ENCODE results near the gene COL10A1. TPM values are rescaled to one million over a fixed set of nuclear protein-coding genes. Genes with fewer than 3 reads are reported as not detected.

COL10A1 gene
- polyA plus RNA-seq, 4 donors, result 0.34 to 0.95 (median 0.47) TPM

DNA sequence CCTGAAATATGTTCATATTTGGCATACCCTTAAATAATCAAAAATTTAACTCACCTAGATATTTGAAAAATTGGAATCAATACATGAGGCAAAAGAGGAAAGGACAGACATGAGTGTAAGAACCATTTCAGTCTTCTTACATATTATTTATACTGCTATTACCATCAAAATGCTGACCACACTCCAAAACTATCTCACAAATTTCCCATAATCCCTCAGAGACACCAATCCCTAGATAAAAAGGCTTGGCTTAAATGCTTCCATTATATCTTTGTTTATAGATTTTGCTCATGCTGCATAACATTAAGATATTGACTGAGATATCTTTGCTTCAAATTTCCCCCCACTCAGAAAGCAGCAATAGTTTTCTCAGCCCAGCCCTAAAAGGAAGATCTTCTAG, 37.0 kb downstream of the COL10A1 start:
- no peak for DNase-seq (ENCODE audit: low read depth in 4 of 4, low spot score in 3 of 4)

DNA sequence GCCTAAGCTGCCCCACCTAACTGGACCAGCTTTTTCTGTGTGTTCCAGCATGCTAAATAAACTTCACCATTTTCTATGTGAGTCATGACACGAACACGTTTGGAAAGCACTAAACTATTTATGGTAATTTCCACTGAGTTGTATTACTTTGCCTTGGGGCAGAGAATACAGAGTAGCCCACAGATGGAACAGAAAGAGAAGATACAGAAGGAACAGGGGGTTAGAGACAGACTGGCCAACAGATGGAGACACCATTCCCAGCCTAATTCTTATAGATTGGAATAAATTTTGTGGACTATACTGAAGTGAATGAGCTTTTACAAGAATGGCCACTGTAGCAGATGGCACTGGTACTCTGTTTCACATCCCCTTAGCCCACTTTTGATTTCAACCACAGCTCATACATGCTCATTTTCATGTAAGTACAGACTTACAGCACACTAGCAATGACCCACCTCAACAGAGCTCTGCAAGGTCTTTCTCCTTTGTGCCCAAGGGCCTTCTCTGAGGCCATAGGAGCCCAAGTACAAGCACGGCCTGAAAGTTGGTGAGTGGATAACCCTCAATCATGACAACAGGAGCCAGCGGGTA, 38.4 kb downstream of the COL10A1 start:
- no peak for DNase-seq (ENCODE audit: low read depth in 4 of 4, low spot score in 3 of 4)

DNA sequence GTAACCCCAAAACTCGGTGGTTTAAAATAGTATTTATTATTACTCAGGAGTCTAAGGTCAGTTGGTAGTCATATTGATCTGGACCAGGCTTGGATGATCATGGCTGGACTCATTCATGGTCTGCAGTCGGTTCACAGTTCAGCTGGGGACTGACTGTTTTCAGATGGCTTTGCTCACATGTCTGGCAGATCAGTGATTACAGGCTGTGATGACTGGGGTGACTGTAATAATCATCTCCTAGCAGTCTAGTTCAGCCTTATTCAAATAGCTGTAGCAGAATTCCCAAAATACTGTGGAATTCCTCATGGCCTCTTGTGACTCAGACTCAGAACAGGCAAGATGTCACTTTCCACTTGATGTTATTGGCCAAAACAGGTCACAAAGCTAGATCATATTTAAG, 41.6 kb downstream of the COL10A1 start:
- DNase-seq (ENCODE audit: low read depth in 4 of 4, low spot score in 3 of 4), result no peak

DNA sequence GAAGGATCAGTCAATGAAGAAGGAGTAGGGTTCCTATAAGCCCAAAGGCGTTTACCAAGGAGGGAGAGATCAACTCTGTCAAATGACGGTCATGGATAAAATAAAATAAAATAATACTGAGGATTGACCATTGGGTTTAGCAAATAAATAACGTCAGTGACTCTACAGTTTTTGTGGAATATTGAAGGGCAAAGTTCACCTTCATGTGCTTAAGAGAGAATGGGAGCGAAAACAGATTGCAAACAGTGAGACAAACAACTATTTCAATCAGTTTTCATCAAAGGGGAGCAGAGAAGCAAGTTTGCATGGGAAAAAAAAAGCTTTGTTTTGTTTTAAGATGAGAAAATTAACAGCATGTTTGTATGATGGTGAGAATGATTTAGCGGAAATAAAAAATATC, 42.9 kb downstream of the COL10A1 start:
- no peak for DNase-seq (ENCODE audit: low read depth in 4 of 4, low spot score in 3 of 4)

DNA sequence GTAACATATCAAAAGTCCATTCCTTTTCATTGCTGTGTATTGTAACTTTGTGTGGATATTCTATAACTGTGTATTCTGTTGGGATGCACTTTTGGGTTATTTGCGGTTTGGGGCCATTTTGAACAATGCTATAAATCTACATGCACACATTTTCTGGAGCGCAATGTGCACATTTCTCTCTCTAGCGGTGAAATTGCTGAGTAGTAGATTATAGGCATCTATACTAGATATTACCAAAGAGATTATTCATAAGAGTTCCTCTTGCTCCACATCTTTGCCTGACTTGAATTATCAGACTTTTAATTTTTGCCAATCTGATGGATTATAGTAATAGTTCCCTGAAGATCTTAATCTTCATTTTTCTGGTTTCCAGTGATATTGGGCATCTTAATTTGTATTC, 47.0 kb downstream of the COL10A1 start:
- no peak for DNase-seq (ENCODE audit: low read depth in 4 of 4, low spot score in 3 of 4)

DNA sequence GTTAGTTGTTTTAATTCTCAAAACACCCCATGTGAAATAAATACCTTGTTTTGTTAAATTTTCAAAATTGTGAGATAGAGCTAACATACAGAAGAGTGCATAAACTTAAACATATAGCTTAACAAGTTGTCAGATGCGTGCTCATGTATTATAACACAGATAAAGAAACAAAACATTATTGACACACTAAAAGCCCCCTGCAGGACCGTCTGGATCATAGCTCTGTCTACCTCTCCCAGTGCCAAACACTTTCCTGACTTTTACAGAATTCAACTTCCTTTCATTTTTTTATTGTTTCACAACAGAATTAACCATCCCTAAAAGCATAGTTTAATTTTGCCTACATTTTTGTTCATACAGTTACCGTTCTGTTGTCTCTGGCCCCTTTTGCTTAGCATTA, 47.4 kb downstream of the COL10A1 start:
- DNase-seq (ENCODE audit: low read depth in 4 of 4, low spot score in 3 of 4), result no peak

DNA sequence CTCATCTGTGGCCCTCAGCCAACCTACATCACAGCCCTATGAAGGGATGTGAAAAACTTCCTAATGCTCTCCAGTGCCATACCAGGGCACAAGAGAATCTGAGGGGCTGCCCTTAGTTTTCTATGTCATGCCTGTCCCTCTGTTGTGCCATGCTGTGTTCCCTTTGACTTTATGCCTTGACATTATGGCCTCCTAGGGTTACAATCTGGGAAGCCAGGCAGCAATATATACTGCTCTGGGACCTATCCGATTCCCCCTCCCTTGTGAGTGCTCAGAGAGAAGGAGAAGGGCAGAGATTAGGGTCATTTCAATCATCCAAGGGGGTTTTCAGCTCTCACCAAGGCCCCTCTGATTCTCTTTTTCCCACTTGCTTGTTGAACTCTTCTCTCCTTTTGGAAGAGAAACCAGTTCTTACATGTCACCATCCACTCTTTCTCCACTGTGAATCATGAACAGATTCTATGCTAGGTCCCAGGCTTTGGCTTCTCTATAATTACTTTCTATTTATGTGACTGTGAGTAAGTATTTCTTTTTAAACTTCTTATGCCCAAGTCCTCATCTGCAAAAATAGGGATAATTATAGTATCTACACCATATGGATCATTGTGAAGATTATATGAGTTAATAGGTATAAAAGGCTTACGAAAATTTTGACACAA, 51.1 kb downstream of the COL10A1 start:
- no peak for DNase-seq (ENCODE audit: low read depth in 4 of 4, low spot score in 3 of 4)

DNA sequence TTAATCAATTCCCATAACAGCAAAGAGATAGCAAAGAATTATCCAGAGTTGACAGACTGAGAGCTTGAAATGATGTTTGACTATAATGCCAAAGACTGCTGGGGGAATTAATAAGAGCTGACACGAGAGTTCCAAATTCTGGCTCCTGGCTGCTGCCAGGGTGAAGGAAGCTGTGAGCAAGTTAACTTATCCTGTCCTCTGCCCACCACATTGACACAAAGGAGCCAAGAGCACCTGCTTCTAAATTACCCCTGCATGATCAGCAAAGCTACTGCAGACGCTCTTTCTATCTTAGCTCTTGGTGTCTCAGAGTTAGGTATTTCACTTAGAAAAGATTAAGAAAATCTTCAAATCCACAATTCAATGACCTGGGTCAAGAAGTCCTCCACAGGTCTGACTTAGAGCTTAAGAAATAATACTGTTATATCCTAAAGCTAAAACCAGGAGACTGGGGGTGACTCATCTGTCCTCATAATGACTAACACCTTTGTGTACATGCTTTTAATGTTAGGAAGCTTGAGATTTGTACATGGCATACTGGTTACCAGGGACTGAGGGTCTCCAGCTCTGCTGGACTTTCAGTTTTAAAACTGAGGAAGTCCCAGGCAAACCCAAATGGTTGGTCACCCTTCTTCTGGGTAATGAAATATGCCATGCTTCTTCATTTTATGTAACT, 52.0 kb downstream of the COL10A1 start:
- DNase-seq (ENCODE audit: low read depth in 4 of 4, low spot score in 3 of 4), result no peak

DNA sequence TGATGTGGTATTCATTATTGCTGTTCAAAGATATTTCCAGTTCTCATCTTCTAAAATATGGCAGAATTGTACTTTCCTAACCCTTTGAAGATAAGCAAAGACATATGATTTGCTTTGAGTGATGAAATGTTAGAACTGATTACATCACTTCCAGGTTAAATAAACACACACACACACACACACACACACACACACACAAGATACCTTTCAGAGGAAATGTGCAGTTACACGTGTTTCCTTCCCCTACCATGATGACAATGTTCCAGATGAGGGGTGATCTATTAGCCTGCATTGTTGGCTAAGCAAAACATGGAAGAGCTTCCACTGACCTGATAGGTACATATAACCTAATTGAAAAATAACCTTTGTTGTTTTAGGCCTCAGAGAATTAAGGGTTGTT, 53.6 kb downstream of the COL10A1 start:
- no peak for DNase-seq (ENCODE audit: low read depth in 4 of 4, low spot score in 3 of 4)

DNA sequence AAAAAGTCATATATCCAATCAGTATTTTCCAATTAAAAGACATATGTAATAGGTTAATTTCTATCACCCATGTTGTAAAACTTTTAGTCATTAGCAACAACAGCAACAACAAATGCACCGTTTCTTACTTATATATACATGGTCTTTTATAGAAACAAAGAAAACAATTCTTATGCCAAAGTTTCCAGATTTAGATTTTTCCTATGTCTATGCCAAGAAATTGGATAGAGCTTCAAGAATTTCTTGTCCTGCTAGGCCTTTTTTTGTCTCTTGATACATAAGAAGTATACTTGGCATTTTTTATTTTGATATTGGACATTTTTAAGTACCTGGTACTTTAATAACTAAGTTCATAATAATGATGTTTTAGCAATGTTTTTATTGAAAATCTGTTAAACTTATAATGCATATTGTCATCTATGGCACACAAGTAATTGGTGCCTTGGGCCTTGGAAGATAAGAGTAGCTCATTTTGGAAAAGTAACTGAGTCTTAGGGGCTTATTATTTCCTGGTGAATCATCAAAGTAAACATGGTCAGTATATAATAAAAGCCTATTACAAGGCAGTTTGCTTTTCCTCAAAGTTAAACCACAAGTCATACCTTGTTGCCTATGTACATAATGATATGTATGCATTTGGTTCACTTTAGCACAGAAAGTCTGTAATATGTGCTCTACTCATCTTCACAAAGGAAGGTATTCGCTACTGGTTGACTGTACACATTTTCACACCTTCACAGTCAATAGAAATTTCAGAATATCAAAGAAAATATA, 55.1 kb downstream of the COL10A1 start:
- no peak for DNase-seq (ENCODE audit: low read depth in 4 of 4, low spot score in 3 of 4)

DNA sequence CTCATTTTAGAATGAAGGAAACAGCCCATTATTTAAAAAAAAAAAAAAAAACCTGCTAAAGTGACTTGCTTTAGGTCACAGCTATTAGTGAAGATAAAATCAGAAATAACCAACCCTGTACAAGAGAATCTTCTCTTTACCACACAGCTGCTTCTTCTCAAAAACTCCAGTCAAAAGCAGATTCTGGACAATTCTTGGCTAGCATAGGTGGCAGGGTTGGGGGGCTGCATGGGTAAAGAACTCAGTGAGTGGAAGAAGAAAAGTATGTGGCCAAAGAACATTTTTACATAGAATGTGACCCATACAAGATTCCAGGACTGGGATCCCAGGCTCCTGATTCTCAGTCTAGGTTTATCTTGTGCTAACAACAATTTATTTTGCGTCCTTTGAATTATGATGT, 55.8 kb downstream of the COL10A1 start:
- DNase-seq (ENCODE audit: low read depth in 4 of 4, low spot score in 3 of 4), result no peak

Other genes starting within 250 kb of the COL10A1 start
- 1 to 10 TPM in 3 of 4 donors, under 1 TPM in 1; 0.35 to 5.8 (median 5.1) TPM for gene FRK, start 65.2 kb downstream of the COL10A1 start, polyA plus RNA-seq (ENCODE audit: insufficient read length in 4 of 4)
- 10 to 100 TPM; 20.6 to 50.6 (median 45.5) TPM for gene NT5DC1, start 25.3 kb downstream of the COL10A1 start, polyA plus RNA-seq (ENCODE audit: insufficient read length in 4 of 4)
- gene TSPYL4, start 127.9 kb upstream of the COL10A1 start, polyA plus RNA-seq (ENCODE audit: insufficient read length in 4 of 4), result 10 to 100 TPM; 53.9 to 63.1 (median 61.7) TPM
- 100 to 1,000 TPM in 1 of 4 donors, 10 to 100 TPM in 3; 80.9 to 108 (median 96.2) TPM for gene TSPYL1, start 153.8 kb upstream of the COL10A1 start, polyA plus RNA-seq (ENCODE audit: insufficient read length in 4 of 4)
- gene DSE, start 244.8 kb upstream of the COL10A1 start, polyA plus RNA-seq (ENCODE audit: insufficient read length in 4 of 4), result 10 to 100 TPM; 39.7 to 50.8 (median 46.1) TPM

Data from left renal pelvis (tissue), 4 donors.